ENCODE data around the gene NUP205.

The NUP205 gene

GRCh38 chr7:135672560-135673359 is 115.0 kb downstream of the NUP205 start:
- FAIRE-seq: peak; percentile 87
- DNase-seq (ENCODE audit: insufficient read length): no peak
- TF ChIP-seq TAF1 (IDR thresholded peaks at IDR 0.05; ENCODE audit: borderline replicate concordance, low read depth, low read length): no peak
- TF ChIP-seq POLR2A (IDR thresholded peaks at IDR 0.05; ENCODE audit: low read depth, low read length): no peak
- no peak for TF ChIP-seq POLR2AphosphoS5 (IDR thresholded peaks at IDR 0.05; ENCODE audit: low read depth, low read length)

GRCh38 chr7:135673360-135673706 is 115.6 kb downstream of the NUP205 start:
- FAIRE-seq: no peak

GRCh38 chr7:135678612-135679575 is 121.2 kb downstream of the NUP205 start:
- FAIRE-seq (no peak), DNase-seq (ENCODE audit: insufficient read length) (no peak)
- TF ChIP-seq TAF1 (IDR thresholded peaks at IDR 0.05; ENCODE audit: borderline replicate concordance, low read depth, low read length): no peak
- TF ChIP-seq POLR2A (IDR thresholded peaks at IDR 0.05; ENCODE audit: low read depth, low read length): no peak
- no peak for TF ChIP-seq POLR2AphosphoS5 (IDR thresholded peaks at IDR 0.05; ENCODE audit: low read depth, low read length)

More at GRCh38 chr7:135673360-135673706, 115.6 kb downstream of the NUP205 start:
- no peak for DNase-seq (ENCODE audit: insufficient read length)
- TF ChIP-seq TAF1 (IDR thresholded peaks at IDR 0.05; ENCODE audit: borderline replicate concordance, low read depth, low read length) (no peak), POLR2AphosphoS5 (IDR thresholded peaks at IDR 0.05; ENCODE audit: low read depth, low read length) (no peak), POLR2A (IDR thresholded peaks at IDR 0.05; ENCODE audit: low read depth, low read length) (no peak)

- FAIRE-seq (no peak), DNase-seq (ENCODE audit: insufficient read length) (no peak)
- TF ChIP-seq TAF1 (IDR thresholded peaks at IDR 0.05; ENCODE audit: borderline replicate concordance, low read depth, low read length) (no peak), POLR2A (IDR thresholded peaks at IDR 0.05; ENCODE audit: low read depth, low read length) (no peak), POLR2AphosphoS5 (IDR thresholded peaks at IDR 0.05; ENCODE audit: low read depth, low read length) (no peak)
Measured at GRCh38 chr7:135681762-135682161, 124.0 kb downstream of the NUP205 start.

- no peak for DNase-seq (ENCODE audit: insufficient read length)
- FAIRE-seq: no peak
- TF ChIP-seq POLR2AphosphoS5 (IDR thresholded peaks at IDR 0.05; ENCODE audit: low read depth, low read length) (no peak), TAF1 (IDR thresholded peaks at IDR 0.05; ENCODE audit: borderline replicate concordance, low read depth, low read length) (no peak), POLR2A (IDR thresholded peaks at IDR 0.05; ENCODE audit: low read depth, low read length) (no peak)
Measured at GRCh38 chr7:135682191-135682590, 124.5 kb downstream of the NUP205 start.

GRCh38 chr7:135683609-135684008 is 125.9 kb downstream of the NUP205 start:
- DNase-seq (ENCODE audit: insufficient read length): no peak
- no peak for FAIRE-seq
- TF ChIP-seq POLR2AphosphoS5 (IDR thresholded peaks at IDR 0.05; ENCODE audit: low read depth, low read length) (no peak), TAF1 (IDR thresholded peaks at IDR 0.05; ENCODE audit: borderline replicate concordance, low read depth, low read length) (no peak), POLR2A (IDR thresholded peaks at IDR 0.05; ENCODE audit: low read depth, low read length) (no peak)

GRCh38 chr7:135684136-135684535 is 126.4 kb downstream of the NUP205 start:
- FAIRE-seq (no peak), DNase-seq (ENCODE audit: insufficient read length) (no peak)
- TF ChIP-seq POLR2AphosphoS5 (IDR thresholded peaks at IDR 0.05; ENCODE audit: low read depth, low read length) (no peak), POLR2A (IDR thresholded peaks at IDR 0.05; ENCODE audit: low read depth, low read length) (no peak), TAF1 (IDR thresholded peaks at IDR 0.05; ENCODE audit: borderline replicate concordance, low read depth, low read length) (no peak)

GRCh38 chr7:135684699-135685098 is 127.0 kb downstream of the NUP205 start:
- DNase-seq (ENCODE audit: insufficient read length): no peak
- TF ChIP-seq TAF1 (IDR thresholded peaks at IDR 0.05; ENCODE audit: borderline replicate concordance, low read depth, low read length) (no peak), POLR2AphosphoS5 (IDR thresholded peaks at IDR 0.05; ENCODE audit: low read depth, low read length) (no peak), POLR2A (IDR thresholded peaks at IDR 0.05; ENCODE audit: low read depth, low read length) (no peak)
- FAIRE-seq: no peak

GRCh38 chr7:135685306-135686084 is 127.8 kb downstream of the NUP205 start:
- no peak for TF ChIP-seq POLR2A (IDR thresholded peaks at IDR 0.05; ENCODE audit: low read depth, low read length)
- TF ChIP-seq TAF1 (IDR thresholded peaks at IDR 0.05; ENCODE audit: borderline replicate concordance, low read depth, low read length): no peak
- TF ChIP-seq POLR2AphosphoS5 (IDR thresholded peaks at IDR 0.05; ENCODE audit: low read depth, low read length): no peak
- DNase-seq (ENCODE audit: insufficient read length) (no peak), FAIRE-seq (no peak)

- no peak for FAIRE-seq
- TF ChIP-seq TAF1 (IDR thresholded peaks at IDR 0.05; ENCODE audit: borderline replicate concordance, low read depth, low read length) (no peak), POLR2A (IDR thresholded peaks at IDR 0.05; ENCODE audit: low read depth, low read length) (no peak), POLR2AphosphoS5 (IDR thresholded peaks at IDR 0.05; ENCODE audit: low read depth, low read length) (no peak)
- no peak for DNase-seq (ENCODE audit: insufficient read length)
Measured at GRCh38 chr7:135687466-135687865, 129.7 kb downstream of the NUP205 start.

- TF ChIP-seq TAF1 (IDR thresholded peaks at IDR 0.05; ENCODE audit: borderline replicate concordance, low read depth, low read length) (no peak), POLR2AphosphoS5 (IDR thresholded peaks at IDR 0.05; ENCODE audit: low read depth, low read length) (no peak), POLR2A (IDR thresholded peaks at IDR 0.05; ENCODE audit: low read depth, low read length) (no peak)
- DNase-seq (ENCODE audit: insufficient read length): no peak
- FAIRE-seq: no peak
Measured at GRCh38 chr7:135690566-135690965, 132.8 kb downstream of the NUP205 start.

Data from GM12892 (cell line).